K562 (cell line): ENCODE data around the gene BDH1. TPM values are rescaled to one million over a fixed set of nuclear protein-coding genes. Genes with fewer than 3 reads are reported as not detected.
"Not testable (repeated sequence)": the region's sequence is repeated elsewhere in the genome, so short reads cannot be mapped to it uniquely, and the experiment has no call there.

ENCODE experiments used
- ATAC-seq: fragments of 200-7000 bp; cut with Tn5 transposase; 3 replicates; pipeline ENCODE4 v1.9.1; 2020; ENCODE audit warnings: moderate library complexity
- BruUV-seq: library from RNA; stranded (reverse); fragments of 400-500 nt; replicated peaks from 2 replicates; lab custom pipeline; 2021; lab: Mats Ljungman, UMichigan
- CTCF ChIA-PET: fragments of 300-600 bp; formaldehyde crosslinking; extraction: SDS; loops from one replicate; lab custom pipeline; 2021; ENCODE audit warnings: low intra/inter-chr PET ratio; lab: Yijun Ruan, JAX
- POLR2A ChIA-PET: fragments of 300-600, 350-650 bp; sonication (Branson Sonifier 250); formaldehyde crosslinking; extraction: SDS; loops from one replicate; lab custom pipeline; 2021; ENCODE audit warnings: antibody characterized with exemption, inconsistent platforms; lab: Yijun Ruan, JAX
- DNase-seq, 4 experiments: peaks; one replicate each; pipeline versions ENCODE4 v3.0.0 to v3.0.0-alpha.2; 2011 to 2018; ENCODE audit warnings: low spot score in 3 of 4, mixed read lengths in 3 of 4; ENCODE audit errors: extremely low read depth in 1 of 4
- FAIRE-seq: peaks from 2 replicates; lab custom pipeline; 2011; peaks lifted over from hg19 to GRCh38; lab: Jason Lieb, UNC
- H2AFZ ChIP-seq: 2 replicates; pipeline ENCODE4 v1.6.0; 2011; ENCODE audit warnings: low read depth, low read length, control low read depth, inconsistent platforms
- H3K27ac ChIP-seq: fragments of 200-600 bp; 3 replicates; pipeline ENCODE4 v1.8.0; 2011; ENCODE audit warnings: low read depth, mild to moderate bottlenecking, control low read depth, inconsistent platforms, low read length, moderate library complexity, mixed read lengths; ENCODE audit errors: extremely low read depth
- H3K27me3 ChIP-seq, 2 experiments: fragments of 300-600 bp in 1 of 2; 2 replicates in 1 of 2; 3 replicates in 1 of 2; pipeline versions ENCODE4 v1.6.0 to v1.8.0; 2011; ENCODE audit warnings: inconsistent platforms in 2 of 2, low read length in 2 of 2, mild to moderate bottlenecking in 1 of 2, mixed read lengths in 1 of 2, moderate library complexity in 1 of 2; ENCODE audit not compliant: control insufficient read depth in 2 of 2, insufficient read depth in 2 of 2
- H3K36me3 ChIP-seq: fragments of 300-600 bp; 3 replicates; pipeline ENCODE4 v1.8.0; 2011; ENCODE audit warnings: mild to moderate bottlenecking, low read length, inconsistent platforms; ENCODE audit not compliant: control insufficient read depth, insufficient read depth
- H3K4me1 ChIP-seq, 2 experiments: fragments of 200-600 bp in 1 of 2; replicated peaks in 1 of 2; 2 replicates in 1 of 2; 3 replicates in 1 of 2; pipeline versions ENCODE4 v1.5.1 to v1.8.0; 2011; ENCODE audit warnings: inconsistent platforms in 2 of 2, low read length in 2 of 2, mild to moderate bottlenecking in 1 of 2, mixed read lengths in 1 of 2, moderate library complexity in 1 of 2; ENCODE audit not compliant: control insufficient read depth in 2 of 2, insufficient read depth in 2 of 2
- H3K4me2 ChIP-seq: 2 replicates; pipeline ENCODE4 v1.6.1; 2011; ENCODE audit warnings: low read length, control low read depth, inconsistent platforms, mixed read lengths; ENCODE audit not compliant: insufficient read depth
- H3K4me3 ChIP-seq: fragments of 200-600 bp; sonication (generic), shearing (Covaris generic); 2 replicates; pipeline ENCODE4 v1.5.1; 2016; ENCODE audit warnings: control low read depth, inconsistent platforms
- H3K79me2 ChIP-seq: fragments of 200-600 bp; 3 replicates; pipeline ENCODE4 v1.8.0; 2011; ENCODE audit warnings: low read length, inconsistent platforms; ENCODE audit not compliant: control insufficient read depth, insufficient read depth
- H3K9ac ChIP-seq, 2 experiments: 2 replicates each; pipeline versions ENCODE4 v1.6.0 to v1.6.1; 2011; ENCODE audit warnings: low read depth in 2 of 2, low read length in 2 of 2, control low read depth in 1 of 2, inconsistent platforms in 1 of 2, mild to moderate bottlenecking in 1 of 2, mixed read lengths in 1 of 2; ENCODE audit not compliant: insufficient read depth in 1 of 2
- H3K9me1 ChIP-seq: one replicate; pipeline ENCODE4 v1.6.0; 2011; ENCODE audit warnings: inconsistent platforms, mild to moderate bottlenecking, low read length, moderate library complexity; ENCODE audit not compliant: control insufficient read depth, insufficient read depth
- H3K9me3 ChIP-seq: replicated peaks from 2 replicates; pipeline ENCODE4 v1.5.1; 2011; ENCODE audit warnings: low read depth, low read length, inconsistent platforms; ENCODE audit not compliant: control insufficient read depth, insufficient read depth
- H4K20me1 ChIP-seq: replicated peaks from 2 replicates; pipeline ENCODE4 v1.6.1; 2011; ENCODE audit warnings: low read length, inconsistent platforms, mixed read lengths; ENCODE audit not compliant: control insufficient read depth, insufficient read depth
- REST ChIP-seq, 2 experiments: fragments of 450-650 bp; formaldehyde crosslinking in 1 of 2; IDR thresholded peaks; 2 replicates each; pipeline versions ENCODE4 v1.4.0 to v1.6.1; 2014 to 2020; ENCODE audit warnings: mild to moderate bottlenecking in 2 of 2, borderline replicate concordance in 1 of 2, low read depth in 1 of 2
- WGBS: fragments of 100-300 bp; shearing (Covaris generic); methylation state at CpG from one replicate; pipeline ENCODE4 v1.1.6; 2016; ENCODE audit warnings: low coverage, mixed read lengths; ENCODE audit not compliant: insufficient coverage; ENCODE audit errors: missing lambda C conversion rate; 5-methylcytosine and 5-hydroxymethylcytosine counted together
- in situ Hi-C: fragments of 300-500 bp; cut with MboI; formaldehyde crosslinking; loops from 4 replicates; pipeline ENCODE4 v1.15.0; 2018; ENCODE audit warnings: inconsistent platforms, mixed read lengths
- intact Hi-C: fragments of 100-400 bp; cut with micrococcal nuclease; formaldehyde crosslinking; loops from 2 replicates; pipeline ENCODE4 v1.14.2; 2022
- polyA plus RNA-seq, 8 experiments: library from polyadenylated mRNA; depleted of rRNA in 4 of 8; stranded (reverse) in 5 of 8; unstranded in 3 of 8; fragments of >200 nt; fragmentation: Nextera tagmentation in 2 of 8; fragmentation: Illumina TruSeq in 1 of 8; extraction: Ambion mirVana in 2 of 8; extraction: Trizol in 1 of 8; gene quantifications; 2 replicates each; pipeline versions ENCODE4 v1.2.1 to v1.2.3, GENCODE V29; 2011 to 2014; ENCODE audit warnings: inconsistent platforms in 1 of 8, missing spikeins in 1 of 8
- total RNA-seq, 7 experiments: library from RNA; depleted of rRNA in 6 of 7; stranded (reverse); fragments of >200 nt in 6 of 7; fragmentation: Illumina TruSeq in 2 of 7; extraction: Trizol in 2 of 7; gene quantifications; 2 replicates each; pipeline versions ENCODE4 v1.2.1 to v1.2.3, GENCODE V29; 2011 to 2021; ENCODE audit warnings: low replicate concordance in 1 of 7

The BDH1 gene
- total and polyA plus RNA-seq, 9 of the 15 experiments (the other 6 are each of a cell fraction or from before 2014, with no cell fraction given): 0.07 to 0.89 (median 0.12) TPM; not detected in 3

- TF ChIP-seq REST (IDR thresholded peaks at IDR 0.05; ENCODE audit: borderline replicate concordance) (peak; percentile 16; the same call in 1 of the 2 replicates), REST (CRISPR knock-in tag; IDR thresholded peaks at IDR 0.05; ENCODE audit: low read depth) (no peak)
Observed at GRCh38 chr3:197573048-197573767, 17.4 kb upstream of the BDH1 start (continued).

GRCh38 chr3:197571880-197572172, 16.1 kb upstream of the BDH1 start:
- H3K9me1 ChIP-seq, H2AFZ ChIP-seq, in situ Hi-C loops, CTCF ChIA-PET, H3K9me3 ChIP-seq, H3K4me3 ChIP-seq, H3K4me2 ChIP-seq, H3K9ac ChIP-seq, FAIRE-seq, H4K20me1 ChIP-seq, H3K79me2 ChIP-seq, BruUV-seq, H3K27me3 ChIP-seq, ATAC-seq, H3K36me3 ChIP-seq, intact Hi-C loops, H3K4me1 ChIP-seq, H3K27ac ChIP-seq, DNase-seq: not testable (repeated sequence)
- POLR2A ChIA-PET: interaction anchor here (0.7 kb wide), 1 partner anchor 16 kb away, joined by 5 read pairs; no protein-coding TSS in a partner anchor

- ATAC-seq, H3K9me3 ChIP-seq, H3K4me1 ChIP-seq, H3K9me1 ChIP-seq, intact Hi-C loops, BruUV-seq, H3K27me3 ChIP-seq, H3K4me3 ChIP-seq, H3K9ac ChIP-seq, H3K36me3 ChIP-seq, H3K79me2 ChIP-seq, H2AFZ ChIP-seq, H3K4me2 ChIP-seq, FAIRE-seq, DNase-seq, H3K27ac ChIP-seq, in situ Hi-C loops, CTCF ChIA-PET, H4K20me1 ChIP-seq: not testable (repeated sequence)
- WGBS: 7% methylated on average over 4 of the region's 4 CpGs
- POLR2A ChIA-PET: interaction anchor here (0.7 to 1.1 kb wide), 2 partner anchors 17 kb away, joined by 4 to 5 read pairs; no protein-coding TSS in a partner anchor
Observed at GRCh38 chr3:197571074-197571879, 15.5 kb upstream of the BDH1 start.
